Neural crest cell (in vitro differentiated cells): ENCODE measurements around the gene BCR. TPM values are rescaled to one million over a fixed set of nuclear protein-coding genes. Genes with fewer than 3 reads are reported as not detected.
A peak's percentile ranks its signal among the peaks of the same experiment; 100 is the strongest.
"Not testable (repeated sequence)": the region's sequence is repeated elsewhere in the genome, so short reads cannot be mapped to it uniquely, and the experiment has no call there.

ENCODE experiments used
- DNase-seq: peaks from one replicate; pipeline ENCODE4 v3.0.0; 2021; ENCODE audit warnings: low read depth, mixed read lengths, low spot score
- H3K27ac Mint-ChIP-seq: one replicate; pipeline ENCODE4 v1.8.0; 2021; ENCODE audit warnings: mild to moderate bottlenecking, mixed read lengths; ENCODE audit not compliant: unreplicated experiment
- H3K27me3 Mint-ChIP-seq: 2 replicates; pipeline ENCODE4 v1.8.0; 2021; ENCODE audit warnings: low read depth, mild to moderate bottlenecking, mixed read lengths
- H3K36me3 Mint-ChIP-seq: 2 replicates; pipeline ENCODE4 v1.8.0; 2021; ENCODE audit warnings: low read depth, mild to moderate bottlenecking, mixed read lengths
- H3K4me1 Mint-ChIP-seq: 2 replicates; pipeline ENCODE4 v1.8.0; 2021; ENCODE audit warnings: mixed read lengths
- H3K4me3 Mint-ChIP-seq: one replicate; pipeline ENCODE4 v1.8.0; 2021; ENCODE audit warnings: mild to moderate bottlenecking, mixed read lengths
- H3K9me3 Mint-ChIP-seq: 2 replicates; pipeline ENCODE4 v1.8.0; 2021; ENCODE audit warnings: mixed read lengths
- total RNA-seq: library from RNA; stranded (reverse); gene quantifications from 2 replicates; pipeline ENCODE4 v1.2.1, GENCODE V29; 2021
- TF ChIP-seq, protein P1 (sequence below): fragments of 200-600 bp; sonication (generic); conservative IDR thresholded peaks from 2 replicates; pipeline ENCODE4 v1.5.0; 2021; ENCODE audit warnings: antibody characterized with exemption, mild to moderate bottlenecking

The BCR gene
- total RNA-seq, 1 donor from 2014 or later, result 54.2 TPM

DNA sequence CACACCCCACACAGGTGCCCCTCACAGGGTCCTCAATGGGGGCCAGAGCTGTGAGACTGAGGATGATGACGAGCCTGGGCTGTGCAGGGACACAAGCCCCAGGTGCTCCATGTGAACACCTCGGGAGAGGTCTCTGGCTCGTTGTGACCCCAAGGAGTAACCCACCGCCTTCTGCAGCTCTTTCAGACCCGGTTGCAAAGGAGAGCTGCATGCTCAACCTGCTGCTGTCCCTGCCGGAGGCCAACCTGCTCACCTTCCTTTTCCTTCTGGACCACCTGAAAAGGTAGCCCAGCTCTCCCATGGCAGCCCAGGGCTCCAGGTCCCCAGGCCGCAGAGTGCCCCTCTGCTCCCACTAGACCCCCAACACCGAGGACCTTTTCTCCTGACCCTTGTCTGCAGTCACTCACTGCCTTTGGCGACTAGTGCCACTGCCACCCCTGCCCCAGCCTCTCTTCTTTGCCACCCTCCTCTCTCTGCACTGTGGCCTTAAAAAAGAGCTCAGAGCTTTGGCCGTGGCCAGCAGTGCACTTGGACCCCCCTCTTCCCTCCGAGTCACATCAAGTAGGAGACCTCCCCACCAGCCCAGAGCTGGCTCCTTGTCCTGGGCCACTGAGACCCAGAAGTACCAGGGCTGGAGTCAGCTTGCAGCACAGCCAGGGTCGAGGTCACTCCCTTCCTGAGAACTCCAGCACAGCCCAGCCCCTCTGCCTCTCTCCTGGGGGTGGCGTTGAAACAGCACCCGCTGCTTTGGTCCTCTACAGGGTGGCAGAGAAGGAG lies 133.7 kb downstream of the BCR start:
- DNase-seq, result no peak
- H3K4me3 Mint-ChIP-seq, result no peak overlapping the region
- peaks cover 4% of the 10 kb centered on the region for H3K4me1 Mint-ChIP-seq
- no peak overlapping the region for H3K27ac Mint-ChIP-seq
- no peaks in the 10 kb centered on the region for H3K27me3 Mint-ChIP-seq
- TF ChIP-seq, protein P1, sequence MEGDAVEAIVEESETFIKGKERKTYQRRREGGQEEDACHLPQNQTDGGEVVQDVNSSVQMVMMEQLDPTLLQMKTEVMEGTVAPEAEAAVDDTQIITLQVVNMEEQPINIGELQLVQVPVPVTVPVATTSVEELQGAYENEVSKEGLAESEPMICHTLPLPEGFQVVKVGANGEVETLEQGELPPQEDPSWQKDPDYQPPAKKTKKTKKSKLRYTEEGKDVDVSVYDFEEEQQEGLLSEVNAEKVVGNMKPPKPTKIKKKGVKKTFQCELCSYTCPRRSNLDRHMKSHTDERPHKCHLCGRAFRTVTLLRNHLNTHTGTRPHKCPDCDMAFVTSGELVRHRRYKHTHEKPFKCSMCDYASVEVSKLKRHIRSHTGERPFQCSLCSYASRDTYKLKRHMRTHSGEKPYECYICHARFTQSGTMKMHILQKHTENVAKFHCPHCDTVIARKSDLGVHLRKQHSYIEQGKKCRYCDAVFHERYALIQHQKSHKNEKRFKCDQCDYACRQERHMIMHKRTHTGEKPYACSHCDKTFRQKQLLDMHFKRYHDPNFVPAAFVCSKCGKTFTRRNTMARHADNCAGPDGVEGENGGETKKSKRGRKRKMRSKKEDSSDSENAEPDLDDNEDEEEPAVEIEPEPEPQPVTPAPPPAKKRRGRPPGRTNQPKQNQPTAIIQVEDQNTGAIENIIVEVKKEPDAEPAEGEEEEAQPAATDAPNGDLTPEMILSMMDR, result no peak
- H3K36me3 Mint-ChIP-seq, result no peaks in the 10 kb centered on the region
- no peaks in the 10 kb centered on the region for H3K9me3 Mint-ChIP-seq

DNA sequence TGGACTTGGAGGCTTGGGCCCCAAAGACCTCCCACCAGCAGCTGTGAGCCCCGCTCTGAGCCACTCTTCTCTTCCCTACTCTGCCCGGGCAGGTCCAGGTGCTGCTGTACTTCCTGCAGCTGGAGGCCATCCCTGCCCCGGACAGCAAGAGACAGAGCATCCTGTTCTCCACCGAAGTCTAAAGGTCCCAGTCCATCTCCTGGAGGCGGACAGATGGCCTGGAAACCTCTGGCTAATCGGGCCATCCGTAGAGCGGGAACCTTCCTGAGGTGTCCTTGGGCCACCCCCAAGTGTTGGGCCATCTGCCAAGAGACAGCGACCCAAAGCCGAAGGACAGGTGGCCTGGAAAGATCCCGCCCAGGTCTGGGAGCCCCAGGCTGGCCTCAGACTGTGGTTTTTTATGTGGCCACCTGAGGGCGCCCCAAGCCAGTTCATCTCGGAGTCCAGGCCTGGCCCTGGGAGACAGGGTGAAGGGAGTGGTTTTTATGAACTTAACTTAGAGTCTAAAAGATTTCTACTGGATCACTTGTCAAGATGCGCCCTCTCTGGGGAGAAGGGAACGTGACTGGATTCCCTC lies 135.1 kb downstream of the BCR start:
- H3K4me3 Mint-ChIP-seq, result no peak overlapping the region
- TF ChIP-seq, protein P1, result peak; percentile 86
- no peak overlapping the region for H3K27ac Mint-ChIP-seq
- H3K36me3 Mint-ChIP-seq, result no peaks in the 10 kb centered on the region
- peak; percentile 66 for DNase-seq
- H3K4me1 Mint-ChIP-seq, result peaks cover 2% of the 10 kb centered on the region
- no peaks in the 10 kb centered on the region for H3K27me3 Mint-ChIP-seq
- H3K9me3 Mint-ChIP-seq, result no peaks in the 10 kb centered on the region

DNA sequence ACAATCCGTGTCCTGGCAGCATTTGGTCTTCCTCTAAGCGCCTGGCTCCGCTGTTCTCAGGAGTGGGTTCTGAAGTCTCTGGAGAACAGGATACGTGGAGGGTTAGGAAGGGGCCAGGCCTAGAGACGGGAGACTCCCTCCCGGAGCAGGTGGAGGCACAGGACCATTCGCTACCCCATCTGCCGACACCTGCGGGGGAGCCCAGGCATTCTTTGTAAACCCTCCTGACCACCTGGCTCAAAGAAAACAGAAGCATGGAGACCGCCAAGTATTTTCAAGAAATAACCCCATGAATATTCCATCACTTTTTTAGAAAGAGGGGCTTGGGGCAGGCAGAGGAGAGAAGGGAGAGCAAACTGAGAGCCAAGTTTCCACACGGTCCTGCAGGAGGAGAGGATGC lies 136.3 kb downstream of the BCR start:
- not testable (repeated sequence) for H3K4me3 Mint-ChIP-seq, H3K9me3 Mint-ChIP-seq, H3K4me1 Mint-ChIP-seq, H3K27me3 Mint-ChIP-seq, DNase-seq, H3K36me3 Mint-ChIP-seq, H3K27ac Mint-ChIP-seq

DNA sequence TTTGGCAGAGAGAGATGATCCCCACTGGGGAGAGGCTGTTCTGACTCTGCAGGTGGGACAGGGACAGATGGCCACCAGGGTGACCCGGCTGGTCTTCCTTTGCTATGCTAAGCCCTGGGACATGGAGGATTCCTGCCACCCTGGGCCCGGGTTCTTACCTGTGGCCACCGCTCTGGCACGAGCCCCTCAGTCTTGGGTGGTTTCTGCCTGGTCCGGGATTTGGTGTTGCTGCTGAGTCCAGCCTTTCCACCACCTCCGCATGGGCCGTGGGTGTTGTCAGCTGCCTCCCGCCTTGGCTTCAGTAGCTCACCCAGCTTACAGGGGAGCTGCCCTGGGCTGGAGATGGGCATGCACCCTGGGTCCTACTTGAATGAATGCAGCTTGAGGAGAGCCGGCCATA lies 138.0 kb downstream of the BCR start:
- not testable (repeated sequence) for DNase-seq, H3K4me1 Mint-ChIP-seq, H3K4me3 Mint-ChIP-seq, H3K9me3 Mint-ChIP-seq, H3K36me3 Mint-ChIP-seq, H3K27me3 Mint-ChIP-seq, H3K27ac Mint-ChIP-seq

DNA sequence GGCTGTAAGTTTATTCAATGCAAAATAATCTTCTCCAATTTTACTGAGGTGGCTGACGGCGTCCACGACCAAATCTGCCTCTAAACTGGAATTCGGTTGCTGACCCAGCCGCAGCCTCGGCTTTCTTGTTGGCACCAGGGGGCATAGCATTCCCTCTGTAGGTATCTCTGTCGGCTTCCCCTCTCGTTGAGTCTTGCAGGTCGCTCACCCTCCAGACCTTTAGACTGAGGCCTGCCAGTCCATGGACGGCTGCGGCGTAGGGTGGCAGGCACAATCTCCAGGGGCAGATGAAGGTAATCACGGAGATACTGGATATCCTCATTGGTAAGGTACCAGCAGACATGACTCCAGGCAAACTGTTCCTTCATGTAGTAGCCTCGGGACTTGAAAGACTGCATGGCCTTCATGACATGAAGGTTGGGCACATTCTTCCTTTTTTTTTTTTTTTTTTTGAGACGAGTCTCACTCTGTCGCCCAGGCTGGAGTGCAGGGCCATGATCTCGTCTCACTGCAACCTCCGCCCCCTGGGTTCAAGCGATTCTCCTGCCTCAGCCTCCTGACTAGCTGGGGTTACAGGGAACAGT lies 142.3 kb downstream of the BCR start:
- H3K9me3 Mint-ChIP-seq, H3K36me3 Mint-ChIP-seq, H3K27me3 Mint-ChIP-seq, DNase-seq, H3K27ac Mint-ChIP-seq, H3K4me3 Mint-ChIP-seq, H3K4me1 Mint-ChIP-seq: not testable (repeated sequence)
- TF ChIP-seq, protein P1, result peak; percentile 22

DNA sequence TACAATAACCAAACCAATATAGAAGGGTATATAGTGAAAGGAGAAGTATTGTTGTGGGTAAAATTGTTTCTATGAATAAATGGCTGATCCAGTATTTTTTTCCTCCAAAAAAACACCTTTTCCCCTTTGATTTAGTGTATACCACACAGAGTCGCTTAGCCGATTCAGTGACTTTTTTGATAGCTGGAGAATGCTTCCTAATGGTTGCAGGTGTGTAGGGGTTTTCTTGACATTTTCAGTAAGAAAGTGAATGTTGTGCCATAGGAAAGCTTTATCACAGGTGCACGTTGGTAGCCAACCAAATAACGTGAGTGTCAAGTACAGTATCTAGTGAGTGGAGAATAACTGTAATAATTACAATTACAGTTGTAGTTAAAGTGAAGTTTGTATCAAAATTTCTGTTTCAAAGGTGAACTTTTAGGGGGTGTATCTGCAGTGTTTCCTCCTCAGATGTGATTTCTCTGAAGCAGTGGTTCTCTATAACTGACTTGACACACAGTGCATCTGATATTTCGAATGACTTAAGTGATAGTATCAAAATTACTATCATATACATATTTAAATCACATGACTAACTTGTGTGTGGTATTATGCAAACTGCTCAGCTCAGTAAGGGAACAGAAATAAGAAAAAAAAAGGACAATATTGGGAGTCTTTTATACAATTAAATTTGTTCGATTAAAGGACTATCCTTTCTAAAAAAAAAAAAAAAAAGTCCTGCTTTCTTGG lies 143.8 kb downstream of the BCR start:
- not testable (repeated sequence) for H3K27ac Mint-ChIP-seq, DNase-seq, H3K4me3 Mint-ChIP-seq, H3K9me3 Mint-ChIP-seq, H3K4me1 Mint-ChIP-seq, H3K27me3 Mint-ChIP-seq, H3K36me3 Mint-ChIP-seq
